Spleen (tissue), 11 donors: Measurements from ENCODE around the gene PPFIA2. TPM values are rescaled to one million over a fixed set of nuclear protein-coding genes. Genes with fewer than 3 reads are reported as not detected.

Source experiments
- DNase-seq: peaks from one replicate; pipeline ENCODE4 v3.0.0-alpha.2; 2020
- H3K27ac ChIP-seq, 8 donors: fragments of 200-600 bp; sonication (generic) in 7 of 8; 1 replicate in 4 of 8; 2 replicates in 4 of 8; pipeline versions ENCODE4 v1.5.0 to v1.8.0; 2016 to 2021; ENCODE audit warnings: inconsistent platforms in 4 of 8, mild to moderate bottlenecking in 4 of 8, moderate library complexity in 1 of 8
- H3K27me3 ChIP-seq, 7 donors: fragments of 200-600 bp; sonication (generic) in 6 of 7; replicated peaks in 1 of 7; 1 replicate in 4 of 7; 2 replicates in 3 of 7; pipeline versions ENCODE4 v1.5.0 to v1.8.0; 2016 to 2021; ENCODE audit warnings: inconsistent platforms in 3 of 7, mild to moderate bottlenecking in 1 of 7
- H3K36me3 ChIP-seq, 6 donors: fragments of 200-600 bp; sonication (generic) in 5 of 6; 1 replicate in 4 of 6; 2 replicates in 2 of 6; pipeline versions ENCODE4 v1.5.0 to v1.8.0; 2016 to 2021; ENCODE audit warnings: inconsistent platforms in 2 of 6
- H3K4me1 ChIP-seq, 6 donors: fragments of 200-600 bp; sonication (generic) in 5 of 6; 1 replicate in 3 of 6; 2 replicates in 3 of 6; pipeline versions ENCODE4 v1.5.0 to v1.8.0; 2016 to 2021; ENCODE audit warnings: inconsistent platforms in 3 of 6
- H3K4me3 ChIP-seq, 8 donors: fragments of 200-600 bp; sonication (generic) in 7 of 8; 1 replicate in 4 of 8; 2 replicates in 4 of 8; pipeline versions ENCODE4 v1.5.0 to v1.8.0; 2016 to 2021; ENCODE audit warnings: inconsistent platforms in 4 of 8, mild to moderate bottlenecking in 4 of 8, moderate library complexity in 2 of 8
- H3K9me3 ChIP-seq, 8 donors: fragments of 200-600 bp; sonication (generic) in 7 of 8; 1 replicate in 4 of 8; 2 replicates in 4 of 8; pipeline versions ENCODE4 v1.5.0 to v1.8.0; 2016 to 2021; ENCODE audit warnings: inconsistent platforms in 4 of 8
- POLR2A ChIP-seq, 3 donors: fragments of 450-650 bp; IDR thresholded peaks; one replicate each; pipeline ENCODE4 v1.5.1; 2017; ENCODE audit warnings: antibody characterized with exemption in 3 of 3, mild to moderate bottlenecking in 1 of 3
- POLR2AphosphoS5 ChIP-seq, 3 donors: sonication (generic); formaldehyde crosslinking; IDR thresholded peaks; one replicate each; pipeline ENCODE4 v1.5.1; 2017; ENCODE audit warnings: antibody characterized with exemption in 3 of 3
- WGBS, 5 donors: extraction: QIAGEN DNeasy Blood & Tissue Kit in 3 of 5; methylation state at CpG; one replicate each; pipeline versions ENCODE4 v1.1.5 to v1.1.7; 2013 to 2018; 5-methylcytosine and 5-hydroxymethylcytosine counted together
- intact Hi-C: fragments of 100-400 bp; cut with DNase I; formaldehyde crosslinking; loops from one replicate; pipeline ENCODE4 v1.15.0; 2023; ENCODE audit warnings: low total_unique reads
- polyA plus RNA-seq, 3 donors: library from polyadenylated mRNA; stranded (reverse); fragments of 200-250 nt; gene quantifications; one replicate each; pipeline ENCODE4 v1.2.1, GENCODE V29; 2013
- total RNA-seq, 7 donors: library from RNA; depleted of rRNA in 3 of 7; stranded (reverse); fragments of >200 nt in 3 of 7; fragmentation: NEBNext Ultra II Directional in 4 of 7; extraction: Animal tissue kit (Norgen Biotek cat#: 25700) in 4 of 7; gene quantifications; one replicate each; pipeline versions ENCODE4 v1.1.0 to v1.2.1, GENCODE V29; 2016 to 2021
- TF ChIP-seq, protein P1 (sequence below), 11 experiments: fragments of 200-600 bp in 7 of 11; fragments of 450-650 bp in 4 of 11; sonication (generic) in 4 of 11; IDR thresholded peaks in 8 of 11; conservative IDR thresholded peaks in 3 of 11; 1 replicate in 7 of 11; 2 replicates in 4 of 11; pipeline versions ENCODE4 v1.4.0 to v1.8.0; 2016 to 2021; ENCODE audit warnings: antibody characterized with exemption in 11 of 11, inconsistent platforms in 4 of 11, mild to moderate bottlenecking in 1 of 11
- donor health status: healthy with polysubstance abuse.
- donor health status: DM: no; HTN: no; CAD: no; lungs with moderate emphysema.
- donor health status: DM: no; HTN: no; CAD: no.
- donor health status: Bipolar disorder and iron deficiency.
- donor health status: healthy.
- donor health status: DM: no; HTN: no; CAD: no.
- donor health status: DM: yes; HTN: yes; CAD: no.

Gene PPFIA2
- total and polyA plus RNA-seq, 10 donors = 0.04 to 1.1 (median 0.27) TPM; not detected in 2

DNA sequence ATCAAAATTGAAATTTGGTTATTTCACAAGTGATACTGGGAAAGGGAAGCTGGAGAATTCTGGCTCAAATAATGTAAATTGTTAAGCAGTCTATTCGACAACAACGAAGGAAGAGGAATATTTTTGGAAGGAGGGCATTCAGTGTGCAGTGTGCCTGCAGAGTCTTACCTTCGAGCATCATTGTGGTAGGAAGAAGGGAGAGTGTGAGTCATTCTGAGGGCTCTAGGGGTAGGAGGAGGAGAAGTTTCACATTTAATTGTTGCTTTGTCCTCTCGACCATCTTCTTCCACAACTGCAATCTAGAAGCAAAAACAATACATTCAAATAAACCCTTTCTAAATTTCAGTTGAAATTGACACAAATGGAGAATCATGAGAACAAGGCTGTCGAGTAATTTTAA, 418.2 kb downstream of the PPFIA2 start:
- no peak overlapping the region for H3K27ac ChIP-seq
- 61 to 73% (median 70%) methylated on average over 5 of the region's 5 CpGs for WGBS, 5 donors
- no peak overlapping the region for H3K4me3 ChIP-seq
- TF ChIP-seq POLR2A (IDR thresholded peaks at IDR 0.05) (no peak), POLR2AphosphoS5 (IDR thresholded peaks at IDR 0.05) (no peak)
- TF ChIP-seq, protein P1, sequence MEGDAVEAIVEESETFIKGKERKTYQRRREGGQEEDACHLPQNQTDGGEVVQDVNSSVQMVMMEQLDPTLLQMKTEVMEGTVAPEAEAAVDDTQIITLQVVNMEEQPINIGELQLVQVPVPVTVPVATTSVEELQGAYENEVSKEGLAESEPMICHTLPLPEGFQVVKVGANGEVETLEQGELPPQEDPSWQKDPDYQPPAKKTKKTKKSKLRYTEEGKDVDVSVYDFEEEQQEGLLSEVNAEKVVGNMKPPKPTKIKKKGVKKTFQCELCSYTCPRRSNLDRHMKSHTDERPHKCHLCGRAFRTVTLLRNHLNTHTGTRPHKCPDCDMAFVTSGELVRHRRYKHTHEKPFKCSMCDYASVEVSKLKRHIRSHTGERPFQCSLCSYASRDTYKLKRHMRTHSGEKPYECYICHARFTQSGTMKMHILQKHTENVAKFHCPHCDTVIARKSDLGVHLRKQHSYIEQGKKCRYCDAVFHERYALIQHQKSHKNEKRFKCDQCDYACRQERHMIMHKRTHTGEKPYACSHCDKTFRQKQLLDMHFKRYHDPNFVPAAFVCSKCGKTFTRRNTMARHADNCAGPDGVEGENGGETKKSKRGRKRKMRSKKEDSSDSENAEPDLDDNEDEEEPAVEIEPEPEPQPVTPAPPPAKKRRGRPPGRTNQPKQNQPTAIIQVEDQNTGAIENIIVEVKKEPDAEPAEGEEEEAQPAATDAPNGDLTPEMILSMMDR (IDR thresholded peaks at IDR 0.05 in 8 of 11, conservative IDR thresholded peaks at IDR 0.05 in 3 of 11) = no peak
- no peaks in the 10 kb centered on the region for H3K9me3 ChIP-seq
- intact Hi-C loops = no loop called here
- no peaks in the 10 kb centered on the region for H3K36me3 ChIP-seq
- H3K27me3 ChIP-seq = no peaks in the 10 kb centered on the region
- no peak for DNase-seq
- H3K4me1 ChIP-seq = no peaks in the 10 kb centered on the region

DNA sequence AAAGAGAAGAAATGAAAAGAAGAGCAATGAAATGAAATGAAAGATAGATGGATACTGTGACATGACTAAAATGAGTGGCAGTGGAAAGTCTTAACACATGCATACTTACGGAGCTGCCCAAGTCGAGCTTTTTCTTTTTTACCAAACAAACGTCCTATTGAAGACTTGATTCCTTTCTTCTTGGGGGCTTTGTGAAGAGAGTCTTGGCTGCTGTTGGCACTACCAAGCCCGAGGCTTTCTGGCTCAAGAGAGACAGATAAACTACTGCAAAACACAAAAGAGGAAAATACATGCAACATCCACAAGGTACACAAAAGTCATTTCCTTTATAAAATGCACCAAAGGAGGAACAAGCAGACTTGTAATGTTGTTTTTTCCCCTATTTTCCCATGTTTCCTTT, 420.1 kb downstream of the PPFIA2 start:
- TF ChIP-seq, protein P1 (IDR thresholded peaks at IDR 0.05 in 8 of 11, conservative IDR thresholded peaks at IDR 0.05 in 3 of 11) = no peak
- no peak for TF ChIP-seq POLR2AphosphoS5 (IDR thresholded peaks at IDR 0.05)
- no peak for TF ChIP-seq POLR2A (IDR thresholded peaks at IDR 0.05)
- Histone ChIP-seq H3K27me3 (no peaks in the 10 kb centered on the region), H3K9me3 (no peaks in the 10 kb centered on the region), H3K4me3 (no peak overlapping the region), H3K36me3 (no peaks in the 10 kb centered on the region), H3K27ac (no peak overlapping the region), H3K4me1 (no peaks in the 10 kb centered on the region)
- DNase-seq = no peak
- intact Hi-C loops = no loop called here
- WGBS, 5 donors = 60 to 69% (median 68%) methylated on average over 4 of the region's 4 CpGs

DNA sequence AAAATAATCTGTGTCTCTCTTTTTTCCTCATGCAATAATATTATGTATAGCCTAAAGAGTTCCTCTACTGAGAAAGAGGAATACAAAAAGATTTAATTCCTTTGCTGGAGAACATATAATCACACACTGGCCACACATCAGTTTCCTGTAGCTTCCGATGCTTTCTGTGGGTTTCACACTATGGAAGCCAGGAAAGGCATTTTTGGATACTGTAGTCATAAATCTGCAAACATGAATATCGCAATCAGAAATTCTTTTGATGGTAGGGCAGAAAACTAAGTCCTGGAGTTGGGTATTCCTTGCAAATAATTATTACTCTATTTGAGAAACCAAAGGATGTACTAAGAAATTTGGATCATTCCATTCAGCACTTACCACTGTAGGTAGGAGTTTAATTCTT, 421.3 kb downstream of the PPFIA2 start:
- WGBS, 5 donors = 72 to 82% (median 78%) methylated on average over 2 of the region's 2 CpGs
- H3K27me3 ChIP-seq = no peaks in the 10 kb centered on the region
- H3K27ac ChIP-seq = no peak overlapping the region
- intact Hi-C loops = no loop called here
- DNase-seq = no peak
- H3K4me1 ChIP-seq = no peaks in the 10 kb centered on the region
- H3K9me3 ChIP-seq = no peaks in the 10 kb centered on the region
- H3K4me3 ChIP-seq = no peak overlapping the region
- no peak for TF ChIP-seq POLR2A (IDR thresholded peaks at IDR 0.05)
- TF ChIP-seq, protein P1 (IDR thresholded peaks at IDR 0.05 in 8 of 11, conservative IDR thresholded peaks at IDR 0.05 in 3 of 11) = no peak
- no peak for TF ChIP-seq POLR2AphosphoS5 (IDR thresholded peaks at IDR 0.05)
- no peaks in the 10 kb centered on the region for H3K36me3 ChIP-seq

DNA sequence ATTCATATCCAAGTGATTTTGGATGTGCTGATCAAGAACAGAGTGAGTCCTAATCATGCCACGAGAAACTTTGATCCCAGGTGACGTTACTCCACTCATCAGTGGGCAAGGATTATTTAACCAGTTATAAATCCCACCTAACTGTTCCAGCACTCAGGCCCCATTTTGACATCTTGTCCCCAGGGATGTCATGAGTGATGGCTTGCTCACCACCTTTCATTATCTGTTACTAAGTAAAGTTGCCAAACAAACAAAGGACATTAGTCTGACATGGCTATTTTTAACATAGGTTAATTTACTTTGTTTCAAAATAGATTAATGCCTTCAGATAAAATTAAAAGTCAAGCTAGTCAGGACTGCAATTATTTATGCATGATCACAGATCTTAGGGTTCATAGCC, 425.3 kb downstream of the PPFIA2 start:
- Histone ChIP-seq H3K27me3 (no peaks in the 10 kb centered on the region), H3K36me3 (no peaks in the 10 kb centered on the region), H3K27ac (no peak overlapping the region), H3K9me3 (no peaks in the 10 kb centered on the region), H3K4me3 (no peak overlapping the region), H3K4me1 (no peaks in the 10 kb centered on the region)
- TF ChIP-seq, protein P1 (IDR thresholded peaks at IDR 0.05 in 8 of 11, conservative IDR thresholded peaks at IDR 0.05 in 3 of 11) = no peak
- TF ChIP-seq POLR2AphosphoS5 (IDR thresholded peaks at IDR 0.05) (no peak), POLR2A (IDR thresholded peaks at IDR 0.05) (no peak)
- intact Hi-C loops = no loop called here
- DNase-seq = no peak
- WGBS, 5 donors = 46 to 67% (median 61%) methylated on average over 2 of the region's 2 CpGs
